ENCODE measurements around the gene BMP7. TPM values are rescaled to one million over a fixed set of nuclear protein-coding genes. Genes with fewer than 3 reads are reported as not detected.

BMP7 gene
- total and polyA plus RNA-seq, 2 experiments from 2014 or later: 130 to 276 TPM

DNA sequence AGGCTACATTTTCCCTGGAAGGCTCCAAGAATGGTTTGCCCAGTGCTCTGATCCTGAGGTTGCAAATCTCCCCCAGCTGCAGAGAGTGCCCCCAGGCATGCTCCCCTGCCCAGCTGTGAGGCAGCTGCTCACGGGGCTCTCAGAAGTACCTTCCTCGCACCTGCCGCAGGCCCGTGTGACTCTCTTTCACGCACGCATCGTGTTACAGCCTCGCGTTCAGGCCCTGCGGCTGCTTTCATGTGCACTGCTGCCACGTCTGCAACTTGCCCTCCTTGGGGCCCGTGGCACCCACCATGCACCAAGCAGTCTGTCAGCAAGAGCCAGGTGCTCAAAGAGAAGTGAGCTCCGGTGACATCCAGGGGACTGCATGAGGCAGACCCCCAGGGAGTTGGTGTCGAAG is 34.6 kb upstream of the BMP7 start:
- DNase-seq (ENCODE audit: low read depth in 1 of 2, low spot score in 1 of 2): no peak
- Histone ChIP-seq H3K36me3 (no peaks in the 10 kb centered on the region), H3K9me3 (ENCODE audit: low read depth) (no peaks in the 10 kb centered on the region), H3K4me1 (ENCODE audit: low read depth) (no peaks in the 10 kb centered on the region), H3K27ac (no peak overlapping the region), H3K4me3 (no peak overlapping the region), H3K27me3 (peaks cover 3% of the 10 kb centered on the region)
- no peak for TF ChIP-seq CTCF (IDR thresholded peaks at IDR 0.05; ENCODE audit: low read depth, low read length)

- TF ChIP-seq CTCF (IDR thresholded peaks at IDR 0.05; ENCODE audit: low read depth, low read length): no peak
- DNase-seq (ENCODE audit: low read depth in 1 of 2, low spot score in 1 of 2): no peak
- no peak overlapping the region for H3K27ac ChIP-seq
- H3K9me3 ChIP-seq (ENCODE audit: low read depth): no peaks in the 10 kb centered on the region
- H3K36me3 ChIP-seq: no peaks in the 10 kb centered on the region
- no peak overlapping the region for H3K4me3 ChIP-seq
- H3K27me3 ChIP-seq: peaks cover 3% of the 10 kb centered on the region
- H3K4me1 ChIP-seq (ENCODE audit: low read depth): peaks cover 12% of the 10 kb centered on the region
Measured at GRCh38 chr20:57298457-57298856, 32.0 kb upstream of the BMP7 start.

- Histone ChIP-seq H3K9me3 (ENCODE audit: low read depth) (no peaks in the 10 kb centered on the region), H3K27me3 (no peaks in the 10 kb centered on the region), H3K4me3 (no peak overlapping the region), H3K27ac (peak overlapping the region; percentile 67), H3K4me1 (ENCODE audit: low read depth) (peaks cover 12% of the 10 kb centered on the region), H3K36me3 (no peaks in the 10 kb centered on the region)
- TF ChIP-seq CTCF (IDR thresholded peaks at IDR 0.05; ENCODE audit: low read depth, low read length): no peak
- DNase-seq (ENCODE audit: low read depth in 1 of 2, low spot score in 1 of 2): peak in 1 of 2 donors; percentile 75
Measured at GRCh38 chr20:57294550-57294949, 28.1 kb upstream of the BMP7 start.

DNA sequence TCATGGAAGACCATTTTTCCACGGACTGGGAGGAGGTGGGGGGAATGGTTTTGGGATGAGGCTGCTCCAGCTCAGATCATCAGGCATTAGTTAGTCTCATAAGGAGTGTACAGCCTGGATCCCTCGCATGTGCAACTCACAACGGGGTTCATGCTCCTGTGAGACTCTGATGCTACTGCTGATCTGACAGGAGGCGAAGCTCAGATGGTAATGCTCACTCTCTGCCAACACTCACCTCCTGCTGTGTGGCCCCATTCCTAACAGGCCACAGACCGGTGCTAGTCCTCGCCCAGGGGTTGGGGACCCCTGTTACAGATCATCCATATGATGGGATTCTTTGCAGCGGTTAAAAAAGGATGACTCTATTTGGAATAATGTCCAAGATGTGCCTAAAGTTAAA is 27.6 kb upstream of the BMP7 start:
- Histone ChIP-seq H3K9me3 (ENCODE audit: low read depth) (no peaks in the 10 kb centered on the region), H3K4me3 (no peak overlapping the region), H3K27ac (peak overlapping the region; percentile 67), H3K36me3 (no peaks in the 10 kb centered on the region), H3K27me3 (no peaks in the 10 kb centered on the region), H3K4me1 (ENCODE audit: low read depth) (peaks cover 12% of the 10 kb centered on the region)
- no peak for DNase-seq (ENCODE audit: low read depth in 1 of 2, low spot score in 1 of 2)
- TF ChIP-seq CTCF (IDR thresholded peaks at IDR 0.05; ENCODE audit: low read depth, low read length): no peak

GRCh38 chr20:57292611-57293010 is 26.2 kb upstream of the BMP7 start:
- H3K4me1 ChIP-seq (ENCODE audit: low read depth): peaks cover 15% of the 10 kb centered on the region

More at GRCh38 chr20:57292611-57293010, 26.2 kb upstream of the BMP7 start:
- no peak for DNase-seq (ENCODE audit: low read depth in 1 of 2, low spot score in 1 of 2)
- Histone ChIP-seq H3K36me3 (no peaks in the 10 kb centered on the region), H3K9me3 (ENCODE audit: low read depth) (no peaks in the 10 kb centered on the region), H3K27me3 (no peaks in the 10 kb centered on the region), H3K27ac (no peak overlapping the region), H3K4me3 (no peak overlapping the region)
- TF ChIP-seq CTCF (IDR thresholded peaks at IDR 0.05; ENCODE audit: low read depth, low read length): no peak

Measured in cardiac muscle cell (in vitro differentiated cells and primary cell).